Nucleus accumbens (tissue), 56 donors: Measurements from ENCODE around the gene SEC14L6.
"Not testable (repeated sequence)": the region's sequence is repeated elsewhere in the genome, so short reads cannot be mapped to it uniquely, and the experiment has no call there.

Experiments
- DNase-seq, 56 donors: peaks; one replicate each; lab custom pipeline; 2025; lab: John Stamatoyannopoulos, UW

Gene SEC14L6

GRCh38 chr22:30541511-30541910 lies 5.0 kb downstream of the SEC14L6 start:
- DNase-seq: not testable (repeated sequence)

- DNase-seq: no peak
Observed at GRCh38 chr22:30539368-30539767, 7.2 kb downstream of the SEC14L6 start.

GRCh38 chr22:30538280-30538679 lies 8.3 kb downstream of the SEC14L6 start:
- DNase-seq: no peak

DNA sequence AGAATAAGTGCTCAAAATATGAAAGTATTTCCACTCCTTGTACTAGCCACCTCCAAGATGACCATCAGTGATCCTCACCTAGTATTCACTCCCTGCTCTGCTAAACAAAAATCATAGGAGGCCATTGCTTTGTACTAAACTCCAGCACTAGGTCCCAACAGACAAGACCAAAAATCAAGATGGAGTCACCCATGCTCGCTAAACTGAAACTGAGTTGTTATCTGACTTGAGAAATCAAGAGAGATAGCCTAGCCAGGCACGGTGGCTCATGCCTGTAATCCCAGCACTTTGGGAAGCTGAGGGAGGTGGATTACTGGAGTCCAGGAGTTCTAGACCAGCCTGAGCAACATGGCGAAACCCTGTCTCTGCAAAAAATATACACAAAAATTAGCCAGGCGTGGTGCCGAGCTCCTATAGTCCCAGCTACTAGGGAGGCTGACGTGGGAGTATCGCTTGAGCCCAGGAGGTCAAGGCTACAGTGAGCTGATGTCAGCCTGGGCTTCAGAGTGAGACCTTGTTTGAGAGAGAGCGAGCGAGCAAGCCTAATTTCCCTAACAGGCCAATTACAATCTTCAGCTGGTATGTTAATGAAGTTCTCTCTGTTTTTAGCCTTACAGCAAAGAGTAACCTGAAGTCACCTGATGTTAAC lies 9.3 kb downstream of the SEC14L6 start:
- peak in 1 of 56 donors; percentile 6 for DNase-seq

DNA sequence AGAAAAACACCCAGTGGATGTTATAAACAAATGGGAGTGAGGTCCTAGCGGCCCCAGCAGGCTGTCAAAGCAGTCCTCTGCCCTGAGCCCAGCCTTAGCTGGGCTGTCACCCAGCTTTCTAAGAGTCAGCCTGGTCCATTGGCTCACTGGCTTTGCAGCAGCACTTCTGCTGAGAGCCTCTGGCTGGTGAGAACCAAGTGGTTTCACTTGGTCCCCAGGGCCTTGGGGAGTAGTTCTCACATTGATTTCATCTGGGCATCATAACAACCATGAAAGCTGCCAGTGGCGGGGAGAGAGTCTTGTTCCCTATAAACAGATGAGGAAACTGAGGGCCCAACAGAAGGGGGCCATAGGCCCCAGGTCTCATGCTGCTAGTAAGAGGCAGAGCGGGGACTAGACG lies 11.4 kb downstream of the SEC14L6 start:
- DNase-seq: no peak

- no peak for DNase-seq
Observed at GRCh38 chr22:30531651-30532608, 14.6 kb downstream of the SEC14L6 start.

DNA sequence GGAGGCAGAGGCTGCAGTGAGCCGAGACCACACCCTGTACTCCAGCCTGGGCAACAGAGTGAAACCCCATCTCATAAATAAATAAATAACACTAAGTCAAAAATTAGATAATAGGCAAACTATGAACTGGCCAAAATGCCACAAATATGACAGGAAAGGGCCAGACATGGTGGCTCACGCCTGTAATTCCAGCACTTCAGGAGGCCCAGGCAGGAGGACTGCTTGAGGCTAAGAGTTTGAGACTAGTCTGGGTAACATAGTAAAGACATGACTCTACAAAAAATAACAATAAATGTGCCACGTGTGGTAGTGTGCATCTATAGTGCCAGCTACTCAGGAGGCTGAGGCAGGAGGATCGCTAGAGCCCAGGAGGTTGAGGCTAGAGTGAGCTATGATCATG lies 19.9 kb downstream of the SEC14L6 start:
- no peak for DNase-seq

DNA sequence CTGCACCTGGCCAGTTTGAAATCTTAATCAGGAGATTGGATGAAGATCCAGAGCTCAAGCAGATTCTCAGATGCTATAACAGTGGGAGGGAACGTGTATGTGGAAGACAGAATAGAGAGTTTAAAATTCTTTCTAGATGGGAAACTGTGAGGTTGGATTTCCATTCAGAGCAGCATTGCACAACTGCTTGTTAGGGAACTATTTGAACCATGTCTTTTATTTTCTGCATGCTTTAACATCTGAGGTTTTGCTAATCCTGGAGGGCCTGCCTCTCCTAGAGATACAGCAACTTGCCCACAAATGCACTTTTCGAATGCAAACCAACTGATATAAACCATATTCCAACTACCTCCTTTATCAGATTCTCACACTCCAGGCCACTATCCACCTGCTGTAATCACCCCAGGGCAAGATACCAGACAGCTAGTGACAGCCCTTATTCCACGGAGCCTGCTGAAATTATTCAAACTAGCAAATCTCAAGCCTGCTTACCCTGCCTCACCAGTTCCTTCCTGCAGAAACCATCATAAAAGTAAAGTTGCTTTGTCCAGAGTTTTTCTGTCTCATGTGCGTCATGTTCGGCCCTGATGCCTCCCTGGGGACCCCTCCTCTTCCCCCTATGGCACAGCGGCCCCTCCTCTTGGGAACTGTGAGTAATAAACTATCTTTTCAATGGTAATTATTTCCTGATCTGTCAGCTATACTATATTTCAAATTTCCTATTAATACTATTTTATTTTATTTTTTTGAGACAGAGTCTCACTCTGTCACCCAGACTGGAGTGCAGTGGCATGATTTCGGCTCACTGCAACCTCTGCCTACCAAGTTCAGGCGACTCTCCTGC lies 22.7 kb downstream of the SEC14L6 start:
- DNase-seq: no peak

GRCh38 chr22:30521368-30522156 lies 25.0 kb downstream of the SEC14L6 start:
- no peak for DNase-seq

GRCh38 chr22:30519842-30520425 lies 26.6 kb downstream of the SEC14L6 start:
- no peak for DNase-seq

GRCh38 chr22:30516731-30517130 lies 29.8 kb downstream of the SEC14L6 start:
- no peak for DNase-seq

DNA sequence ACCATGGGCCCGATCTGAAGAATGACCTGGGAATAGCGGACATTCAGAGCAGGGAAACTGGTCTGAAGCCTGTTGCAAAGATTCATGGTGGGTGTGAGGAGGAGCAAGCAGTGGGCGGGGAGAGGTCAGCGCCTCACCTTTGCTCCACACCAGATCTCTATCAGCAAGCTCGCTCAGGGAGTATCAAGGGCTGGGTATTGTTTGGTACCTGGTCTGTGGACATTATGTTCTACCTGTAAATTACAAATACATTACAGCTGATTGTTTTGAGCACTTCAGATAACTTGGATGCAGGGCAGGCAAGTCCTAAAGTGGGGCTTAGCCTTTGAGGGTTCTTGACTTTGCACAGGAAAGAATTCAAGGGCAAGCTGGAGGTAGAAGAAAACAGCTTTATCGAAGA lies 30.3 kb downstream of the SEC14L6 start:
- DNase-seq: no peak

DNA sequence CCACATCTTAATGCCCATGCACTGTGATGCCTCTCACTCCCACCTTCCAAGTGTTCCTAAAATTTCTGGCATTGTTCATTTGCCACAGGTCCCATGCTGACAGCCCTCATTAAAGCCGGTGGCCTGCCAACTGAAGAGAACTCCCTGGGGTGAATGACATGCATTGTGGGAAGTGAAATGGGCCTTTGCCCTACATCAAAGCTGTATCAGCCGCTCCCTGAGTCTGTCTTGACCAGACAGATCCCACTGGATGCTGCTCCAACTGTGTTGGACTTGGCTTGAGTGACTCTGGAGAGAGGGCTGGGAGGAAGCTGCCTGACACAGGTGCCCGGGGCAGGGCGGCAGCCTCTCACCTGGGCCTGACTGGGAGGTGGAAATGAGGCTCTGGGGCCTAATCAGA lies 32.3 kb downstream of the SEC14L6 start:
- DNase-seq: no peak

DNA sequence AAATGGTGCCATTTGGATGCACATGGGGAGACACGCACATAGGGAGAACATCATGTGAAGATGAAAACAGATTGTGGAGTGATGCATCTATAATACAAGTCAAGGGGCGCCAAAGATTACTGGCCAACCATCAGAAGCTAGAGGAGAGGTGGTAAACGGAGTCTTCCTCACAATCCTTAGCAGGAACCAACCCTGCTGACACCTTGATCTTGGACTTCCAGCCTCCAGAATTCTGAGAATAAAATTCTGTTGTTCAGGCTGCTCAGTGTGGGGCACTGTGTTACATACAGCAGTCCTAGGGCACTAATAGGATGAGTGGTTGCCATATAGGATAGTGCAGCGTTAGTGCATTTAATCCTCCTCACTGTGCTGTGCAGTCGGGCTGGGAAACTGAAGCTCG lies 33.1 kb downstream of the SEC14L6 start:
- no peak for DNase-seq

DNA sequence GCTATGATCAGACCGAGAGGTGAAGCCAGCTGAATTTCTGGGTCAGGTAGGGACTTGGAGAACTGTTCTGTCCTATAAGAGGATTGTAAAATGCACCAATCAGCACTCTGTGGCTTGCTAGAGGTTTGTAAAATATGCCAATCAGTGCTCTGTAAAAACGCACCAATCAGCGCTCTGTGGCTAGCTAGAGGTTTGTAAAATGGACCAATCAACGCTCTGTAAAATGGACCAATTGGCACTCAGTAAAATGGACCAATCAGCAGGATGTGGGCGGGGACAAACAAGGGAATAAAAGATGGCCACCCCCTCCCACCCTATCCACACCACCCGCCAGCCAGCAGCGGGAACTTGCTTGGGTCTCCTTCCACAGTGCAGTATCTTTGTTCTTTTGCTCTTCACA lies 34.6 kb downstream of the SEC14L6 start:
- no peak for DNase-seq

GRCh38 chr22:30511109-30511508 lies 35.4 kb downstream of the SEC14L6 start:
- DNase-seq: no peak

GRCh38 chr22:30508216-30508615 lies 38.3 kb downstream of the SEC14L6 start:
- DNase-seq: no peak

DNA sequence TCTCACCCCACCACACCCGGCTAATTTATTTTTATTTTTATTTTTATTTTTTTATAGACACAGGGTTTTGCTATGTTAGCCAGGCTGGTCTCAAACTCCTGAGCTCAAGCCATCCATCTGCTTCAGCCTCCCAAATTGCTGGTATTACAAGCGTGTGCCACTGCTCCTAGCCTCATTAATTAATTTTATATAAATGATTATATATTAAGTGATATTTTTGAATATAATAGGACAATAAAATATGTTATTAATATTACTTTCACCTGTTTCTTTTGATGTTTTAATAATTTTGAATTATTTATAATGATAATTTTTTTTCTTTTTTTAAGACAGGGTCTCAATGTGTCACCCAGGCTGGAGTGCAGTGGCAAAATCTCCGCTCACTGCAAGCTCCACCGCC lies 38.9 kb downstream of the SEC14L6 start:
- DNase-seq: no peak

DNA sequence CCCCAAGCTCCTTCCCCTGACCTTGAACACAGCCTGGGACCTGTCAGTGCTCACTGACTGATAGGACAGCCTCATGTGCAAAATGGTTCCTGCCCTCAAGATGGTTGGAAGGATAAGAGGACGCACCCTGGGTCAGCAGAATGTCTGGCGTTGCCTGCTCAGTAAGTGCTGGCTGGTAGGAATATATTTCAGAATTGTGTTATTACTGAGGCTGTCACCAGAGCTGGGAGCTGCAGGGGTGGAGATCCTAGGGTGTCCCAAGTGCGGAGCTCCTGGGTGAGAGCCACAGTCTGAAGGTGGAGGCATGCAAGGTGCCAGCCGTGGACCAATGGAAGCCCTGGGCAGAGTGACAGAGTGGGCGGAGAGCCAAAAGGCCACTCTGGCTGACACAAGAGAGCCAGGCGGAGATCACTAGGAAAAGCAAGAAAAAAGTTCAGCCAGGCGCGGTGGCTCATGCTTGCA lies 40.0 kb downstream of the SEC14L6 start:
- DNase-seq: no peak

DNA sequence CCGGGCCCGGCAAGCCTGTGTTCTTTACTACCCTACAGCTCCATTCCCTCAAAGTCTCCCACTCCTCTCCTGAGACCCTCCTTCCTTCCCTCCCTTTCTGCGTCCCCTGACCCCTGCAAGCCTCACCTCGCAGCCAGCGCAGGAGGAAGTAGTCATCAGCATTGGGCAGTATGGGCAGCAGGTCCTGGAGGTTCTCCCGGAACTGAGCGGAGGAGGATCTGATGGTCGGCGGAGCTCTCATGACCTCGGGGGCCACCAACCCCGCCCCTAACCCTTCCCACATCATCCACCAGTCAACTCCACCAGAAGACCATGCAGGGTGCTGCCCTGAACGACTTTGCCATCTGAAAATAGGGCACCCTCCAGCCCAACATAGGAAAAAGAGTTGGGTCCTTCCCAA lies 43.0 kb downstream of the SEC14L6 start:
- DNase-seq: no peak
